Epithelial cell of esophagus (primary cell): ENCODE data around the gene TMUB2.

ENCODE experiments used
- DNase-seq: peaks from one replicate; pipeline ENCODE4 v3.0.0; 2010; ENCODE audit warnings: low read depth
- H3K4me3 ChIP-seq: 2 replicates; pipeline ENCODE4 v1.5.1; 2011; ENCODE audit warnings: mild to moderate bottlenecking, low read length, control low read depth
- CTCF ChIP-seq: IDR thresholded peaks from 2 replicates; pipeline ENCODE4 v1.5.1; 2011; ENCODE audit warnings: low read depth, mild to moderate bottlenecking, low read length, control low read depth, inconsistent platforms; ENCODE audit not compliant: insufficient read depth; ENCODE audit errors: missing control alignments

TMUB2 gene

DNA sequence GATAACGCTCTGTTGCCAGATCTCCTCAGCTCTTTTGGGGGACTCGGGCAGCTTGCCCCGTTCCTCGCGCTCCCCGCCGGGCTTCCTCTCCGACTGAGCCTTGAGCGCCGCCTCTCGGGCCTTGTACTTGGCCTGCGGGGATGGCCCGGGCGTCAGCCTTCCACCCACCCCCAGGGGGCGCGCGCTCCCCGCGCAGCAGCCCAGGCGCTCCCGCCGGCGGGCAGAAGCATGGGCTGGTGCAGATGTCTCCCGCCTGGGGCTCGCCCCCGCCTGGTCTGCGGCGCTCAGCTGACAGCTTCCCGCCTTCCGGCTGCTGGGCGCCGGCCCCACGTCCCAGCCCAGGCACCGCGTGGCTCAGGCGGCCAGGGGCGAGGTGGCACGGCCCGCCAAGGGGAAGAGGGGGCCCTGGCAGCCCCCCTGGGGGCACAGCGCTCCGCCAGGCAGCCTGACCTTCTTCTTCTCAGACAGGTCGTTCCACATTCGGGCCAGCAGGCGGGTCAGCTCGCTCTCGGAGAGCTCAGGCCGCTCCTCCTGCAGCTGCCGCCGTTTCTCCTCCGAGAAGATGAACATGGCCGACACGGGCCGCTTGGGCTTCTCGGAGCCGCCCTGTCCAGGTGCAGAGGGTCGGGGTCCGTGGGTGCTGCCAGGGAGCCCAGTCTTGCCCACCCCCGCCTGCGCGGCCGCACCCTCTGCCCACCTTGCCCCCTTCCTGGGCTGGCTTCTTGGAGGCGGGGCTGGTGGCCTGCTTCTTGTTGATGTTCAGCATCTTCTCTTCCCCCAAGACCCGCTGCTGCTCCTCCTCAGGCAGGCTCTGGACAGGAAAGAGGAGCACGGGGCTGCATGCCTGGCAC lies 23.8 kb downstream of the TMUB2 start:
- peak; percentile 77 for DNase-seq
- peak; percentile 63 for TF ChIP-seq CTCF
- no peak overlapping the region for H3K4me3 ChIP-seq

GRCh38 chr17:44211281-44212265 lies 24.8 kb downstream of the TMUB2 start:
- H3K4me3 ChIP-seq = no peak overlapping the region
- DNase-seq = no peak
- no peak for TF ChIP-seq CTCF

DNA sequence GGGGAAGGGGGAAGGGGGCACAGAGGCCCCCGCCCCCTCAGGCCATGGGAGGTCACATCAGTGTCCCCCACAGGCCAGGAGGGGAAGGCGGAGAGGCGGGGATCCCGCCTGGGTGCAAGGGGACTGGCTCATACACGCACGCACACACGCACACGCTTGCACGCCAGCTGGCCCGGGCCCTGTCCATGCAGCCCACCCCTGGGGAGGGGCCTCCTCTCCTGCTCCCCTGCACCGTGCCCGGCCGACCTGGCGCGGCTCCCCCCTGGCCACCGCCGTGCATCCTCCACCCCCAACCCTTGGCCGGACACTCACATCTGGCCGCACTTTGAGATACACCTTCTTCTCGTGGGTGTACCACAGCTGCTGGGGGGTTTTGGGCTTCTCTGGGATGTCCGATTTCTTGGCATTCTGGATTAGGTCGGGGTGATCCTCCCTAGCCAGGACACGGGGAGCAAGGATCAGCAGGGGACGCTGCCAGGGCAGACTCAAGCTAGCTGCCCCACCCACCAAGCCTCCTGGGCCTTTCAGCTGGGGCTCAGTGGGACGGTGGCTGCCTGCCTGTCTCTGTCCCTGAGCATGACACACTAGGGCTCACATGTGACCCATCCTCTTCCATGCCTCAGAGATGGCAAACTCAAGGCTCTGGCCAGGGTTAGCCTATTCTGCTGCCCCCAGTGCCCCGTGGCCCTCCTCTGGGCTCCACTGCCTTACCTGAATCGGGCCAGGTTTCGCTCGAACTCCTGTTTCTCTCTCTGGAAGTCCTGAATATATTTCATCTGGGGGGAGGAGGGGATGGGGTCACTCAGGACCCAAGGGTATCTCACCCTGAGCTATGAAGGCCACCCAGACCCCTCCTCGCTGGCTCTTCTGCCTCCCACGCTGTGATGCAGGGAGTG lies 26.0 kb downstream of the TMUB2 start:
- no peak for TF ChIP-seq CTCF

DNA sequence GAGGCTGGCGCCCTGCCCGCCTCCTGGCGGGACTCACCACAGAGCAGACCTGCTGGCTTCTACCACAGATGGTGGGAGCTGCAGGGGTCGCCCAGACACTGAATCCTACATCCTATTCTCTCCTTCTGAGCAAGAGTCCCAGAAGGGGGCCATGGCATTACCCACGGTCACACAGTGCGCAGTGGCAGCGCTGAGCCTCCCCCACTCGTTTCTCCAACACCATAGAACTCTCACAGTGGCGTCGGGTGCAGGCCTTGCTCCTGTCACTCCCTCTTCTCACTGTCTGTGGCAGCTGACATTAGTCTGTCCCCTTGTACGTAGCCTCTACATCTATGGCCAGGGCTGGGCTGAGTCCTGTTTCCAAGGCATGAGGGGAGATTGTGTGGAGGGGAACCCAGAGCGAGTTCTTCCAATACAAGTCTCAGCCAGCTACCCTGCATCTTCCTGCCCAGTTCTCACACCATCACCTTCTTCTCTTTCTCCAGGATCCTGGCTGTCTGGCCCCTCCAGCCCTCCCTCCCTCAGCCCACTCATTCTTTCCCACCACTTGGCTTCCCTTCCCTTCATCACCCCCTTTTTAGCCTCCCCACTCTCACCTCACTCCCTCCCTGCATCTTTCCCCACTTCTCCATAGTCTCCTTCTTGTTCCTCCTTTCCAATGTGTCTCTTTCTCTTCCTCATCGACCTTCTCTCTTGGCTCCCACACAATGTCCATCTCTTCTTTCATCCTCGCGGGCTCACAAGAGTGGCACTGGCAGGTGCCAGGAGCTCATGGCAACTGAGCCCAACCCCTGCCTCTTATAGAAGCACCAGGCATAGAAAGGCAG lies 26.8 kb downstream of the TMUB2 start:
- no peak for DNase-seq
- no peak for TF ChIP-seq CTCF
- no peak overlapping the region for H3K4me3 ChIP-seq

More for the DNA sequence above, 26.0 kb downstream of the TMUB2 start:
- H3K4me3 ChIP-seq = no peak overlapping the region
- no peak for DNase-seq

DNA sequence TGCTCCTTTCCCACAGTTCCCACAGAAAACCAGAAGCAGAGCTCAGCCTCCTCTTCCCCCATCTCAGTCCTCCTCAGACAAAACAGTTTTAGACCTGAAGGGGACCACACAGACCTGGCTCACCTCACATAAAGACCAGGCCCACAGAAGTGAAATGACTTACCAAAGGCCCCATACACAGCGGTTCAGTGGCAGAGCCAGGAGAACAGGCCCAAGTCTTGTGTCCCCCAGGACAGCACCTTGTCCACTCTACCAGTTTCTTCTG lies 27.4 kb downstream of the TMUB2 start:
- no peak overlapping the region for H3K4me3 ChIP-seq
- no peak for TF ChIP-seq CTCF
- no peak for DNase-seq

- TF ChIP-seq CTCF = no peak
- no peak overlapping the region for H3K4me3 ChIP-seq
- no peak for DNase-seq
Observed at GRCh38 chr17:44214896-44215295, 28.1 kb downstream of the TMUB2 start.
